Kidney epithelial cell (primary cell): Measurements from ENCODE around the gene SEC31B. TPM values are rescaled to one million over a fixed set of nuclear protein-coding genes. Genes with fewer than 3 reads are reported as not detected.

ENCODE experiments used
- DNase-seq: peaks from one replicate; pipeline ENCODE4 v3.0.0-alpha.2; 2010; ENCODE audit warnings: low read depth
- H3K27me3 ChIP-seq: 2 replicates; pipeline ENCODE4 v1.6.0; 2011; ENCODE audit warnings: low read length; ENCODE audit not compliant: control insufficient read depth, insufficient read depth
- H3K36me3 ChIP-seq: 2 replicates; pipeline ENCODE4 v1.5.1; 2011; ENCODE audit warnings: low read length; ENCODE audit not compliant: control insufficient read depth, insufficient read depth
- H3K4me3 ChIP-seq: 2 replicates; pipeline ENCODE4 v1.5.1; 2011; ENCODE audit warnings: low read depth, mild to moderate bottlenecking, control low read depth, low read length
- CTCF ChIP-seq: IDR thresholded peaks from 2 replicates; pipeline ENCODE4 v1.5.1; 2011; ENCODE audit warnings: mild to moderate bottlenecking, moderate library complexity, low read length, control low read depth, inconsistent platforms; ENCODE audit not compliant: insufficient read depth, poor library complexity, severe bottlenecking
- total RNA-seq: library from RNA; depleted of rRNA; stranded (reverse); fragments of >200 nt; gene quantifications from 2 replicates; pipeline ENCODE4 v1.2.3, GENCODE V29; 2015

SEC31B gene
- total RNA-seq, 1 donor from 2014 or later, result 2.6 TPM

- DNase-seq, result no peak
- TF ChIP-seq CTCF, result no peak
- H3K36me3 ChIP-seq, result no peaks in the 10 kb centered on the region
- no peak overlapping the region for H3K4me3 ChIP-seq
- peaks cover 3% of the 10 kb centered on the region for H3K27me3 ChIP-seq
Observed at GRCh38 chr10:100520811-100521210, 1.1 kb upstream of the SEC31B start.

- no peak for DNase-seq
- no peaks in the 10 kb centered on the region for H3K36me3 ChIP-seq
- TF ChIP-seq CTCF, result peak; percentile 54
- H3K27me3 ChIP-seq, result peaks cover 3% of the 10 kb centered on the region
- H3K4me3 ChIP-seq, result no peak overlapping the region
Observed at GRCh38 chr10:100518761-100519241, 860 bp downstream of the SEC31B start.

GRCh38 chr10:100516847-100517246, 2.8 kb downstream of the SEC31B start:
- peak; percentile 3 for TF ChIP-seq CTCF
- no peak overlapping the region for H3K4me3 ChIP-seq
- no peaks in the 10 kb centered on the region for H3K36me3 ChIP-seq
- H3K27me3 ChIP-seq, result peaks cover 3% of the 10 kb centered on the region
- no peak for DNase-seq

GRCh38 chr10:100515612-100516011, 4.0 kb downstream of the SEC31B start:
- no peak for TF ChIP-seq CTCF
- DNase-seq, result no peak
- Histone ChIP-seq H3K36me3 (no peaks in the 10 kb centered on the region), H3K4me3 (no peak overlapping the region), H3K27me3 (peaks cover 3% of the 10 kb centered on the region)

GRCh38 chr10:100510533-100511308, 8.9 kb downstream of the SEC31B start:
- no peak overlapping the region for H3K4me3 ChIP-seq
- no peaks in the 10 kb centered on the region for H3K36me3 ChIP-seq
- H3K27me3 ChIP-seq, result no peaks in the 10 kb centered on the region
- TF ChIP-seq CTCF, result no peak
- no peak for DNase-seq
